Stimulated activated CD4-positive, alpha-beta T cell treated with anti-CD3 and anti-CD28 coated beads, Interleukin-15, amount 100 ng/mL, for 24 hours (primary cell): Measurements from ENCODE around the gene TRIM7.

ENCODE experiments used
- DNase-seq: peaks from one replicate; pipeline ENCODE4 v3.0.0-alpha.2; 2020

Gene TRIM7

DNA sequence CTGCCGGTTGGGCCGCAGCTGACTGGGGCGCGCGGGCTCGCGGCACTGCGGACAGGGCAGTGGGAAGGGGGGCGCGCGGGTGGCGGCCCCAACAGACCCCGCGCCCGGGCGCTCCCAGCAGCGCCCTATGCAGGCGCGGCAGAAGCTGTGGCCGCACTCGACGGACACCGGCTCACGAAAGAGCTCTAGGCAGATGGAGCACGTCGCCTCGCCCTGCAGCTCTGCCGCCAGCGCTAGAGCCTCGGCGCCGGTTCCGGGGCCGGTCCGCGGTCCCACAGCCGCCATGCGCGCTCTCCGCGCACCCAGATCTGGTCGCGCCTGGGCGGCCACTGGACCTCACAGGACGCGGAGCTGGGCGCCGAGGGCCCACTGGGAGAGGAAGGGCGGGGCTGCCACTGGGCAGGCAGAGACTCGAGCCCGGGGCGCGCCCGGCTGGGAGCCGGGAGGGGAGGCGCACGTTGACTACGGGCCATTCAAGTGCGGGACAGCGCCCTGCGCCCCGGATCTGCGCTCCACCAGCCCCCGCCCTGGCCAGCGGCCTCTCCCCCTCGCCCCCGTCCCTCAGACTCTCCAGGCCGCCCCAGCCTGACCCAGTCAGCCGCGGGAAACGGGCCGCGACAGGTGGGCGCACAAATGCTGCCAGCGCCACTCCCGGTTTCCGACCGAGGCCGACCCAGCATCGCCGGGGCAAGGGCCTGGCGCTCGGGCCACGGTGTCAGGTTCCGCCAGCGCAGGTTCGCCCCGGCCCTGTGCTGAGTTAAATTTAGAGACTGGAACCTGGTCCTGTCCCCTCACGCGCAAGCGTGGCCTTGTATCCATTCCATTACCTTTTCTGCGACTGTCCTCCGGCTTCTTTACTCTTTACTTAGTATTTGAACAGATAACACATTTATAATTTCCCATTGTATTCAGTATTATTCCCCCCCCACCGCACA, at the start of gene TRIM7:
TSS of gene TRIM7 (minus strand) at position 371 of the 935 bp plus-strand sequence. CDS start at position 285, 86 bp downstream.
- peak; percentile 63 for DNase-seq

DNA sequence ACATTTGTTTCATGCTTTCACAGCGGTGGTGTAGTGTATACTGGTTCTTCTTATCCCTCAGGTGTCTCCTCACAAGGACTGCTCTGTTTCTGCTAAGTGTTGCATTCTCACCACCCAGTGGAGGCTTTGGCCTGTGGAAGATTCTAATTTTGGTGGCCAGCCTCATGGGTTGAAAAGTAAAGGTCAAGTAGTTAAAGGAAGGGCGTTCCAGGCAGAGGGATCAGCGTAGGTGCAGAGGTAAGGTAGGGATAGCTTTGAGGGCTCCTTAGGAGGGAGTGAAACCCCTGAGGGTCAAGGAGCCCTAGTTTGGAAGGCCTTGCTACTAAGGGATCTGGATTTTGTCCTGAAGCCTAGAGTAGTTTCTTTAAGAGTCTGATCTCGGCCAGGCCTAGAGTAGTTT, 43.3 kb upstream of the TRIM7 start:
- no peak for DNase-seq

GRCh38 chr5:181246276-181247049, 41.5 kb upstream of the TRIM7 start:
- peak; percentile 92 for DNase-seq

- DNase-seq = no peak
These were observed 40.7 kb upstream of the TRIM7 start for GRCh38 chr5:181245427-181246275.

DNA sequence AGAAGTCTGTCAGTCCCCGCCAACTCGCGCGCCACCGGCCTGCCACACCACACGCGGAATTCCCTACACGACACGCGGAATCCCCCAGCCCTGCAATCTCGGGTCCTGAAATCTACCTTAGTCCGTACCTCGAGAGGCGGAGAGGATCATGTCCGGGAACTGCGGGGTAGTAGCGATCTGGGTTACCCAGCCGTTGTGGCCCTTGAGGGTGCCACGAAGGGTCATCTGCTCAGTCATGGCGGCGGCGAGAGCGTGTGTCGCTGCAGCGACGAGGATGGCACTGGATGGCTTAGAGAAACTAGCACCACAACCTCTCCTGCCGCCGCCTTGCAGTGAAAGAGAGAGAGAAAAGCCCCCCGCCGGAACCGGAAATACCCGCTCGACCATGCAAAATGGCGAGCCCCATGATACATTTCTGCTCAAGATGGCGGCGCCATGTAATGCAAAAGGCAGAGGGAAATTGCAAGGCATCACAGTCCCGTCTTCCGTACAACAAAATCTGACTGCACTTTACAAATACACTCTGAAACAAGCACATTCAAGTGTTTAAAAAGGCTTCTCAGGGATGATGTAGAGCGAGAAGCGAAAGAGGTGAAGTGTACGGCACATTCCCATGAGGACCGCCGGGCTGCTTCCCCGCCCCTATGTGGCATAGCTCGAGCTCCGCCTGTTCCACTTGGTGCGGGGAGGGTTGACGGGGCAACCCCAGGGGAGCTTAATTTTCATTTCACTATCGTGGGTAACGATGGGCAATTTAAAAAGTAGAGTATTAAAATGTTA, 38.8 kb upstream of the TRIM7 start, which contains the start of gene RACK1:
TSS of gene RACK1 (minus strand) at position 343 of the 780 bp plus-strand sequence. CDS start at position 237, 106 bp downstream.
- peak; percentile 92 for DNase-seq

GRCh38 chr5:181243018-181243563, 38.1 kb upstream of the TRIM7 start:
- DNase-seq = no peak

GRCh38 chr5:181242031-181242451, 37.0 kb upstream of the TRIM7 start:
- no peak for DNase-seq

DNA sequence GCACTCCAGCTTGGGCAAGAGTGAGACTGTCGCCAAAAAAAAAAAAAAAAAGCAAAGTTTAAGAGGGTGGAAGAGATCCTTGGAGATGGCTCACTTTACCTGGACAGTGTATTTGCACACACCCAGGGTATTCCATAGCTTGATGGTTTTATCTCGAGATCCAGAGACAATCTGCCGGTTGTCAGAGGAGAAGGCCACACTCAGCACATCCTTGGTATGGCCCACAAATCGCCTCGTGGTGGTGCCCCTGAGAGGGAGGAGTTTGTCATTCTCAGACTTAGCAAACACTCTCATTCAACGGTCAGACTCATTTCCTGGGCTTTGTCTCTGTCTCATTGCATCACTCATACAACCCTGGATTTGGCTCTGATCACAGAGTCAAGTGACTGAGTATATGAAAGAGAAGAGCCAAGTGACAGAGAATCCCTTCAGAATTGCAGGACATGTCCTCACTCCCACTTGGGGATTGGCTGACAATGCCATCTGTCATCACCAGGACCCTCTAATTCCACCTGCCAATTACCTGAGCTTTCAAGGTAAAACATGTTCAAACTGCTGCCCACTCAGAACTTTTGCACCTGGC, 36.5 kb upstream of the TRIM7 start:
- DNase-seq = peak; percentile 71

DNA sequence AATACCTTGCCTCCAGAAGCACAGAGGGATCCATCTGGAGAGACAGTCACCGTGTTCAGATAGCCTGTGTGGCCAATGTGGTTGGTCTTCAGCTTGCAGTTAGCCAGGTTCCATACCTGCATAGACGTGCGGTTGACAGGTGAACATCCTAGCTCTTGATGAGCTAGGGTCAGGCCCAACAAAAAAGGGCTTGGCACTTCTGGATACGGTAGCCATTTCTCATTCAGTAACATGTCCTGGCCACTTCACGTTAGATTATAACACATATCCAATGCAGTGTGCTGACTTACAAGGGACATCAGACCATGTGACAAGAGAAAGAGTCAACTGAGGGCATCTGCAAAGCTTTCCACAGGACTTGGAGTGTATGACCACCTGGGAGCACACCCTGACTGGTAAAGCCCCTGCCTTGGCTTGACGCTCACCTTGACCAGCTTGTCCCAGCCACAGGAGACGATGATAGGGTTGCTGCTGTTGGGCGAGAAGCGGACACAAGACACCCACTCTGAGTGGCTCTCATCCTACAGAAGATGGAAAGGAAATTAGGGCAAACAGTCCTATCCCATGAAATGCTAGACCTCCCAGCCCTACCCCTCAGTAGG, 34.2 kb upstream of the TRIM7 start:
- DNase-seq = no peak

DNA sequence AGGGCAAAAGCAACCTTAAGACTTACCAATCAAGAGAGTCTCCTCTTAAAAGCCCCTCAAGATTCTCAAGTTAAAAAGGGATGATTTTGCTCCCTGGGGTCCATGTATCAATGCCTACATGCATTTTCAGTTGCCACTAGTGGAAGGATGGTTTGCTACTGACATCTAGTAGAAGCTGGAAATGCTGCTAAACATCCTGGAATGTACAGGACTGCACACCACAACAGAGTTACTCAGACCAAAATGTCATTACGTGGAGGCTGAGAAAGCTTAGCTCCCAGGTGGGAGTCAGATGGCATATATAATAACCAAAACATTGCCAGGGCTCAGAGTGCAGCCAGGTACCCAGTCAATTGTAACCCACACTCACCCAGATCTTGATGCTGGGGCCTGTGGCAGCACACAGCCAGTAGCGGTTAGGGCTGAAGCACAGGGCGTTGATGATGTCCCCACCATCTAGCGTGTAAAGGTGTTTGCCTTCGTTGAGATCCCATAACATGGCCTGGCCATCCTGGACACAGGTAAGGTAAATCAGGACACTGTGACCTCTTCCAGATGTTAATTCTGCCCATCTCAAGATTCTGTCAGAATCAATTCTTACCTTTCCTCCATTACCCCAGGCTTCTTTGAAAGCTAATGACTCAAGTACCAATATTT, 32.9 kb upstream of the TRIM7 start:
- DNase-seq = no peak

- DNase-seq = no peak
These were observed 32.1 kb upstream of the TRIM7 start for GRCh38 chr5:181236954-181237641.

GRCh38 chr5:181236471-181236870, 31.5 kb upstream of the TRIM7 start:
- DNase-seq = no peak

GRCh38 chr5:181235689-181236366, 30.8 kb upstream of the TRIM7 start:
- no peak for DNase-seq

- DNase-seq = no peak
These were observed 30.3 kb upstream of the TRIM7 start for GRCh38 chr5:181235323-181235688.

- DNase-seq = no peak
These were observed 29.7 kb upstream of the TRIM7 start for GRCh38 chr5:181234455-181235306.

GRCh38 chr5:181233801-181234454, 28.9 kb upstream of the TRIM7 start:
- DNase-seq = no peak

DNA sequence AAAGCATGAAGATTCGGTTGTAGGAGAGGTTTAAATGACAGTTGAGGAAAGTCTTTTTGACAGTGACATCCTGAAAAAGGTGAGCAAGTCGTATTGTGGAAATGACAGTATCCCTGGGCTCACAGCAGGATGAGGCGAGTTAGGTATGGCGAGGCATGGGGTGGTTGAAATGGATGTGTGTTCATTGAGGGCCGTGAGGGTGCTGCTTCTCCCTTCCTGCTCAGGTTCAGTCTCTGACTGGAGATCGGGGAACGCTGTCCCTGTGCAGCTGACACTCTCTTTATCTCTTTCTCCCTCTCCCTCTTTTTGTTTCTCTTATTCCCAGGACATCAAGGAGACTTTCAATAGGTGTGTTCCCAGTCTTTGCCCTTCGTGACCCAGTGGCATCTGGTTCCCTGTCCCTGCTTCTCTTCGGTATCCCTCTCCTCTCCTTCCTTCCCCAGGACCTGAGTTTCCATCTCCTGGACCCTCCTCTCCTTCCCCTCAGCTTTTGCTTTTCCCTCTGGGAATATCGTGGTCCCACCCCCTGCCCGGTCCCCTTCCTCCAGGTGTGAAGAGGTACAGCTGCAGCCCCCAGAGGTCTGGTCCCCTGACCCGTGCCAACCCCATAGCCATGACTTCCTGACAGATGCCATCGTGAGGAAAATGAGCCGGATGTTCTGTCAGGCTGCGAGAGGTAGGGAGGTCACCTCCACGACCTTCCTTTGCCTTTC, 28.2 kb upstream of the TRIM7 start:
- no peak for DNase-seq
